Heart left ventricle (tissue), 16 donors: ENCODE data around the gene ATPAF2. TPM values are rescaled to one million over a fixed set of nuclear protein-coding genes. Genes with fewer than 3 reads are reported as not detected.

Experiments
- ATAC-seq, 4 donors: fragments of 200-7000 bp; cut with Tn5 transposase; one replicate each; pipeline ENCODE4 v1.9.1; 2020 to 2022; ENCODE audit warnings: moderate library complexity in 4 of 4, mild to moderate bottlenecking in 3 of 4, moderate number of reproducible peaks in 1 of 4
- DNase-seq, 5 donors: peaks; one replicate each; pipeline ENCODE4 v3.0.0-alpha.2; 2020
- H3K27ac ChIP-seq, 12 donors: fragments of 200-600 bp; sonication (generic) in 4 of 12; one replicate each; pipeline versions ENCODE4 v1.5.0 to v1.8.0; 2016 to 2022; ENCODE audit warnings: mild to moderate bottlenecking in 2 of 12
- H3K27me3 ChIP-seq, 9 donors: fragments of 200-600 bp; sonication (generic) in 2 of 9; one replicate each; pipeline versions ENCODE4 v1.5.1 to v1.8.0; 2016 to 2022; ENCODE audit warnings: mild to moderate bottlenecking in 3 of 9
- H3K36me3 ChIP-seq, 9 donors: fragments of 200-600 bp; sonication (generic) in 2 of 9; one replicate each; pipeline versions ENCODE4 v1.5.0 to v1.8.0; 2018 to 2022; ENCODE audit warnings: mild to moderate bottlenecking in 2 of 9
- H3K4me1 ChIP-seq, 12 donors: fragments of 200-600 bp; sonication (generic) in 4 of 12; one replicate each; pipeline versions ENCODE4 v1.5.0 to v1.8.0; 2016 to 2022; ENCODE audit warnings: mild to moderate bottlenecking in 3 of 12
- H3K4me3 ChIP-seq, 12 donors: fragments of 200-600 bp; sonication (generic) in 4 of 12; one replicate each; pipeline versions ENCODE4 v1.5.0 to v1.8.0; 2017 to 2022; ENCODE audit warnings: mild to moderate bottlenecking in 9 of 12, moderate library complexity in 4 of 12
- H3K9me3 ChIP-seq, 12 donors: fragments of 200-600 bp; sonication (generic) in 4 of 12; one replicate each; pipeline versions ENCODE4 v1.5.0 to v1.8.0; 2016 to 2022; ENCODE audit warnings: mild to moderate bottlenecking in 1 of 12
- POLR2A ChIP-seq, 2 donors: fragments of 450-650 bp; IDR thresholded peaks; one replicate each; pipeline ENCODE4 v1.6.1; 2017; ENCODE audit warnings: antibody characterized with exemption in 2 of 2, mild to moderate bottlenecking in 2 of 2, moderate library complexity in 2 of 2
- WGBS, 4 donors: extraction: QIAGEN DNeasy Blood & Tissue Kit in 2 of 4; methylation state at CpG; one replicate each; pipeline versions ENCODE4 v1.1.5 to v1.1.7; 2013 to 2018; 5-methylcytosine and 5-hydroxymethylcytosine counted together
- intact Hi-C, 10 donors: fragments of 100-400 bp; cut with DNase I; formaldehyde crosslinking; loops; one replicate each; pipeline versions ENCODE4 v1.11.1 to v1.14.2; 2022
- polyA plus RNA-seq, 2 donors: library from polyadenylated mRNA; stranded (reverse); fragments of 200-250 nt; gene quantifications; one replicate each; pipeline ENCODE4 v1.2.3, GENCODE V29; 2013
- total RNA-seq, 9 donors: library from RNA; depleted of rRNA in 2 of 9; stranded (reverse); fragments of >200 nt in 2 of 9; fragmentation: NEBNext Ultra II Directional in 3 of 9; extraction: Animal tissue kit (Norgen Biotek cat#: 25700) in 3 of 9; gene quantifications; one replicate each; pipeline versions ENCODE4 v1.1.0 to v1.2.4, GENCODE V29; 2016 to 2023
- TF ChIP-seq, protein P1 (sequence below), 12 donors: fragments of 200-600 bp; sonication (generic) in 4 of 12; IDR thresholded peaks; one replicate each; pipeline versions ENCODE4 v1.5.0 to v1.8.0; 2018 to 2022; ENCODE audit warnings: antibody characterized with exemption in 12 of 12, mild to moderate bottlenecking in 5 of 12
- donor health status: ischemic (EF 13 %, LVEDD 7.1; RV severe dilation, severe dysfunction).
- donor health status: healthy with polysubstance abuse.
- donor health status: DM: no; HTN: yes; CAD: no.
- donor health status: DM: no; HTN: no; CAD: no.
- donor health status: ischemic (EF 25% LVEDD 6.9; RV normal size, moderate dysfunction).
- donor health status: ischemic (EF 25% LVEDD 5.7; RV mildly dilated, moderate dysfunction).
- donor health status: healthy.
- donor health status: DM: yes; HTN: yes; CAD: no.
- donor health status: ischemic (EF 35%, LVEDD 5.7; RV mildly dilated, moderate dysfunction).
- donor health status: nonischemic (EF 11% LVEDD 7.7; RV severe dilation, severe dysfunction).
- donor health status: DM: yes; HTN: yes; CAD: no.
- donor health status: PGD.
- donor health status: ischemic (EF 29% LVEDD 5.4; RV normal size, mild dysfunction).
- donor health status: nonischemic (EF 23%, LVEDD 6.1; RV moderate dilation, normal function).

Gene ATPAF2
- total and polyA plus RNA-seq, 11 donors = 25.6 to 51.4 (median 37.6) TPM

DNA sequence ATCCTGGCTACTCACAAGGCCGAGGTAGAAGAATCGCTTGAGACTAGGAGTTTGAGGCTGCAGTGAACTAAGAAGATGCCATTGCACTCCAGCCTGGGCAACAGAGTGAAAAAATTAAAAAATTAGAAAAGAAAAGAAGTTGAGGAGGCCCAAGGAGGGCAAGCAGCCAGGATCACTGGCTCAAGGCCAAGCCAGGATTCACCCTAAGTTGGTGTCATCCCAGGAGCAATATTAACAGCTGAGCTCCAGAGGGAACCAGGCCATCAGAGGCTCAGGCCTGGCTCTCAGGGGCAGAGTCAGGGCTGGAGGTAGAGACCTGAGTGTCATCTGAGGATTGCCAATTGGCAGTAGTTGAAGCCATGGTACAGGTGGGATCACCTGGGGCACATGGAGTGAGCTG is 45.6 kb downstream of the ATPAF2 start:
- Histone ChIP-seq H3K36me3 (peaks cover 0 to 8% (median 0%) of the 10 kb centered on the region in 9 donors), H3K27ac (no peak overlapping the region), H3K4me3 (no peak overlapping the region), H3K27me3 (no peaks in the 10 kb centered on the region), H3K4me1 (peaks cover 0 to 8% (median 0%) of the 10 kb centered on the region in 12 donors), H3K9me3 (no peaks in the 10 kb centered on the region)
- WGBS, 4 donors = 92 to 96% (median 94%) methylated on average over 2 of the region's 2 CpGs
- TF ChIP-seq POLR2A (IDR thresholded peaks at IDR 0.05) = no peak
- TF ChIP-seq, protein P1, sequence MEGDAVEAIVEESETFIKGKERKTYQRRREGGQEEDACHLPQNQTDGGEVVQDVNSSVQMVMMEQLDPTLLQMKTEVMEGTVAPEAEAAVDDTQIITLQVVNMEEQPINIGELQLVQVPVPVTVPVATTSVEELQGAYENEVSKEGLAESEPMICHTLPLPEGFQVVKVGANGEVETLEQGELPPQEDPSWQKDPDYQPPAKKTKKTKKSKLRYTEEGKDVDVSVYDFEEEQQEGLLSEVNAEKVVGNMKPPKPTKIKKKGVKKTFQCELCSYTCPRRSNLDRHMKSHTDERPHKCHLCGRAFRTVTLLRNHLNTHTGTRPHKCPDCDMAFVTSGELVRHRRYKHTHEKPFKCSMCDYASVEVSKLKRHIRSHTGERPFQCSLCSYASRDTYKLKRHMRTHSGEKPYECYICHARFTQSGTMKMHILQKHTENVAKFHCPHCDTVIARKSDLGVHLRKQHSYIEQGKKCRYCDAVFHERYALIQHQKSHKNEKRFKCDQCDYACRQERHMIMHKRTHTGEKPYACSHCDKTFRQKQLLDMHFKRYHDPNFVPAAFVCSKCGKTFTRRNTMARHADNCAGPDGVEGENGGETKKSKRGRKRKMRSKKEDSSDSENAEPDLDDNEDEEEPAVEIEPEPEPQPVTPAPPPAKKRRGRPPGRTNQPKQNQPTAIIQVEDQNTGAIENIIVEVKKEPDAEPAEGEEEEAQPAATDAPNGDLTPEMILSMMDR (IDR thresholded peaks at IDR 0.05) = no peak
- intact Hi-C loops = loop anchor here in 4 of 10 donors (5.0 kb wide), 3 partner anchors 34 to 44 kb away; partner anchors contain the start of genes ATPAF2 (in 1 of the 4) and GID4 (in 1 of the 4)
- ATAC-seq (no peak), DNase-seq (no peak)

DNA sequence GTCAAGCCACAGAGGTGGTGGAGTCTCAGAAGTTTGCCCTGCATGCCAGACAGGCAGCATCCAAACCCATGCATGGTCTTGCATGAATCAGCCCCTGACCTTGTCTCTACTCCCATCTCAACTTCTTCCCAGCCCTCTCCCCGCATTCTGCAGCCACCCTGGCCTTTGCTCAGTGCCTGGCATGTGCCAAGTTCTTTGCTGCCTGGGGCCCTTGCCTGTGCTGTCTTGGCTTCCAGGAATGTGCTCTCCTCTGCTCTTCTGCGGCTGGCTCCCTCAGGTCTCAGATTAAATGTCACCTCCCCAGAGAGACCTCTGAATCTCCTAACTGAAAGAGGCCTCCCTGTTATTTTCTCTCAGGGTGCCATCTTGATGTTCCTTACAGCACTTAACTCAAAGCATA is 48.7 kb downstream of the ATPAF2 start:
- Histone ChIP-seq H3K4me3 (no peak overlapping the region), H3K4me1 (peaks cover 0 to 5% (median 0%) of the 10 kb centered on the region in 12 donors), H3K36me3 (peaks cover 0 to 14% (median 0%) of the 10 kb centered on the region in 9 donors), H3K27me3 (no peaks in the 10 kb centered on the region), H3K27ac (no peak overlapping the region), H3K9me3 (no peaks in the 10 kb centered on the region)
- 80 to 91% (median 85%) methylated on average over 2 of the region's 2 CpGs for WGBS, 4 donors
- TF ChIP-seq POLR2A (IDR thresholded peaks at IDR 0.05) = no peak
- TF ChIP-seq, protein P1 (IDR thresholded peaks at IDR 0.05) = no peak
- intact Hi-C loops = loop anchor here in 4 of 10 donors (5.0 kb wide), 3 partner anchors 37 to 47 kb away; partner anchors contain the start of genes ATPAF2 (in 1 of the 4) and GID4 (in 1 of the 4)
- DNase-seq (no peak), ATAC-seq (no peak)

GRCh38 chr17:17989618-17990017 is 49.4 kb downstream of the ATPAF2 start:
- DNase-seq = no peak
- H3K36me3 ChIP-seq = peaks cover 0 to 14% (median 0%) of the 10 kb centered on the region in 9 donors
- H3K27me3 ChIP-seq = no peaks in the 10 kb centered on the region
- intact Hi-C loops = loop anchor here in 4 of 10 donors (5.0 kb wide), 3 partner anchors 38 to 48 kb away; partner anchors contain the start of genes ATPAF2 (in 1 of the 4) and GID4 (in 1 of the 4)
- no peak for TF ChIP-seq POLR2A (IDR thresholded peaks at IDR 0.05)
- TF ChIP-seq, protein P1 (IDR thresholded peaks at IDR 0.05) = no peak
- no peaks in the 10 kb centered on the region for H3K9me3 ChIP-seq
- H3K27ac ChIP-seq = no peak overlapping the region
- peaks cover 0 to 4% (median 0%) of the 10 kb centered on the region in 12 donors for H3K4me1 ChIP-seq
- WGBS, 4 donors = 85 to 91% (median 91%) methylated on average over 10 of the region's 10 CpGs
- no peak overlapping the region for H3K4me3 ChIP-seq
- no peak for ATAC-seq

DNA sequence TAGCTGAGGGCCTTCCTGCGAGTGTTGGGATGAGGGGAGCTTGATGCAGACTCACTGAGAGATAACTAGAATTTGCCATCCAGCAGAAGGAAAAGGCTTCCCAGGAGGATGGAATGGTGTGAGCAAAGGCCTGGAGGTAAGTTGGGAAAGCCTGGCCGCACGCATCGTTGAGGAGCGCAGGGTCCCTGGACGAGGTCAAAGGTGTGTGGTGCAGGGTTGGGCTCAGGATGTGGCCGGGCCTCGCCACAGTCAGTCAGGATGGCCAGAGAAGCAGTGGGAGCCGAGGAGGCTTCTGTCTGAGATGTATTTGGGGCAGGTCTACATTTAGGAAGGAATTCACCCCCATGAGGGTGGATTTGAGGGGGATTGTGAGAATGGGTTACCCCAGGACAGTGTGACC is 49.9 kb downstream of the ATPAF2 start:
- no peak for ATAC-seq
- TF ChIP-seq, protein P1 (IDR thresholded peaks at IDR 0.05) = no peak
- no peak for TF ChIP-seq POLR2A (IDR thresholded peaks at IDR 0.05)
- Histone ChIP-seq H3K9me3 (no peaks in the 10 kb centered on the region), H3K27ac (no peak overlapping the region), H3K27me3 (no peaks in the 10 kb centered on the region), H3K36me3 (peaks cover 0 to 14% (median 0%) of the 10 kb centered on the region in 9 donors), H3K4me3 (no peak overlapping the region), H3K4me1 (no peaks in the 10 kb centered on the region)
- intact Hi-C loops = no loop called here
- DNase-seq = no peak
- WGBS, 4 donors = 91 to 94% (median 93%) methylated on average over 9 of the region's 9 CpGs
